Fibroblast of lung (primary cell): ENCODE data around the gene NFASC. TPM values are rescaled to one million over a fixed set of nuclear protein-coding genes. Genes with fewer than 3 reads are reported as not detected.

Experiments
- DNase-seq, 2 donors: peaks; one replicate each; pipeline versions ENCODE4 v3.0.0 to v3.0.0-alpha.2; 2010; ENCODE audit warnings: low read depth in 2 of 2
- H2AFZ ChIP-seq: 2 replicates; pipeline ENCODE4 v1.5.1; 2012; ENCODE audit warnings: low read length, control low read depth, inconsistent platforms
- H3K27ac ChIP-seq: 2 replicates; pipeline ENCODE4 v1.5.1; 2011; ENCODE audit warnings: low read length, control low read depth; ENCODE audit not compliant: insufficient read depth
- H3K27me3 ChIP-seq: 2 replicates; pipeline ENCODE4 v1.5.1; 2011; ENCODE audit warnings: mild to moderate bottlenecking, low read length; ENCODE audit not compliant: control insufficient read depth, insufficient read depth
- H3K36me3 ChIP-seq: 2 replicates; pipeline ENCODE4 v1.5.1; 2011; ENCODE audit warnings: low read length; ENCODE audit not compliant: control insufficient read depth, insufficient read depth
- H3K4me1 ChIP-seq: 2 replicates; pipeline ENCODE4 v1.5.1; 2011; ENCODE audit warnings: low read length; ENCODE audit not compliant: control insufficient read depth, insufficient read depth; ENCODE audit errors: extremely low read depth
- H3K4me2 ChIP-seq: 2 replicates; pipeline ENCODE4 v1.5.1; 2011; ENCODE audit warnings: low read length, control low read depth; ENCODE audit not compliant: insufficient read depth; ENCODE audit errors: extremely low read depth
- H3K4me3 ChIP-seq, 4 experiments: fragments of 200-600 bp in 1 of 4; sonication (generic) in 1 of 4; replicated peaks in 1 of 4; 2 replicates each; pipeline ENCODE4 v1.5.1; 2011 to 2016; ENCODE audit warnings: low read length in 4 of 4, low read depth in 3 of 4, mild to moderate bottlenecking in 3 of 4, control low read depth in 2 of 4, inconsistent platforms in 1 of 4, mixed read lengths in 1 of 4; ENCODE audit not compliant: insufficient read depth in 1 of 4; ENCODE audit errors: control extremely low read depth in 1 of 4
- H3K79me2 ChIP-seq: 2 replicates; pipeline ENCODE4 v1.5.1; 2012; ENCODE audit warnings: mild to moderate bottlenecking, low read length, inconsistent platforms; ENCODE audit not compliant: control insufficient read depth, insufficient read depth
- H3K9ac ChIP-seq: 2 replicates; pipeline ENCODE4 v1.5.1; 2011; ENCODE audit warnings: mild to moderate bottlenecking, low read length, control low read depth; ENCODE audit not compliant: insufficient read depth
- H3K9me3 ChIP-seq: 2 replicates; pipeline ENCODE4 v1.5.1; 2012; ENCODE audit warnings: low read depth, low read length; ENCODE audit not compliant: control insufficient read depth, insufficient read depth
- H4K20me1 ChIP-seq: 2 replicates; pipeline ENCODE4 v1.5.1; 2011; ENCODE audit warnings: low read length; ENCODE audit not compliant: control insufficient read depth, insufficient read depth; ENCODE audit errors: extremely low read depth
- EZH2 ChIP-seq: IDR thresholded peaks from 2 replicates; pipeline ENCODE4 v1.5.1; 2012; ENCODE audit warnings: low read length, control low read depth, mild to moderate bottlenecking; ENCODE audit errors: missing control alignments
- polyA plus RNA-seq, 2 donors: library from polyadenylated mRNA; depleted of rRNA in 1 of 2; stranded (reverse) in 1 of 2; unstranded in 1 of 2; fragments of >200 nt; gene quantifications; 2 replicates each; pipeline ENCODE4 v1.2.1, GENCODE V29; 2011 to 2012; ENCODE audit warnings: missing spikeins in 1 of 2
- total RNA-seq: library from RNA; depleted of rRNA; stranded (reverse); fragments of >200 nt; gene quantifications from 2 replicates; pipeline ENCODE4 v1.2.1, GENCODE V29; 2014
- TF ChIP-seq, protein P1 (sequence below), 2 donors: IDR thresholded peaks in 1 of 2; conservative IDR thresholded peaks in 1 of 2; 1 replicate in 1 of 2; 2 replicates in 1 of 2; pipeline ENCODE4 v1.5.1; 2011 to 2012; ENCODE audit warnings: low read length in 2 of 2, control low read depth in 1 of 2, inconsistent platforms in 1 of 2, low read depth in 1 of 2, mild to moderate bottlenecking in 1 of 2

NFASC gene
- total and polyA plus RNA-seq, 2 donors (not counting 1 experiment from before 2014, with no cell fraction given), result 13.4 to 16.5 TPM

DNA sequence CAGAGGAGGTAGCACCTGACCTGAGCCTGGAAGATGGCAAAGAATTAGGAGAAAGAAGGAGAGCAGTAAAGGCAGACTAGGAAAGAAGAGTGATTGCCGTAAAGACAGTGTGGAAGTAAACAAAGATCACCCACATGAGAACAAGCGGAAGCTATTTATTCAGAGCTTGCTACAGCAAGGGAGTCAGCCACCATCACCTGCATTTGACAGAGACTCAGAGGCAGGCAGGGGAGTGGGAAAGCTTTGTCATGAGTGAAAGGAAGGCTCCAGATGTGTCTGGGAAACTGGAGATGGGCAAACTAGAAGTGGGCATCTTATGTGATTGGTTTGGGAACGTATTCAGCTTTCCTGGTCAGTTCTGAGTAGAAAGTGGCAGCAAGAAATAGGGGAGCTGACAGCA, 64.5 kb downstream of the NFASC start:
- Histone ChIP-seq H3K36me3 (no peaks in the 10 kb centered on the region), H4K20me1 (no peaks in the 10 kb centered on the region), H3K4me2 (no peak overlapping the region), H3K27ac (no peak overlapping the region), H3K27me3 (no peaks in the 10 kb centered on the region), H3K9me3 (no peaks in the 10 kb centered on the region), H3K4me3 (no peak overlapping the region), H3K4me1 (no peaks in the 10 kb centered on the region), H3K79me2 (no peaks in the 10 kb centered on the region), H3K9ac (no peak overlapping the region), H2AFZ (no peak overlapping the region)
- TF ChIP-seq EZH2, result no peak
- TF ChIP-seq, protein P1, sequence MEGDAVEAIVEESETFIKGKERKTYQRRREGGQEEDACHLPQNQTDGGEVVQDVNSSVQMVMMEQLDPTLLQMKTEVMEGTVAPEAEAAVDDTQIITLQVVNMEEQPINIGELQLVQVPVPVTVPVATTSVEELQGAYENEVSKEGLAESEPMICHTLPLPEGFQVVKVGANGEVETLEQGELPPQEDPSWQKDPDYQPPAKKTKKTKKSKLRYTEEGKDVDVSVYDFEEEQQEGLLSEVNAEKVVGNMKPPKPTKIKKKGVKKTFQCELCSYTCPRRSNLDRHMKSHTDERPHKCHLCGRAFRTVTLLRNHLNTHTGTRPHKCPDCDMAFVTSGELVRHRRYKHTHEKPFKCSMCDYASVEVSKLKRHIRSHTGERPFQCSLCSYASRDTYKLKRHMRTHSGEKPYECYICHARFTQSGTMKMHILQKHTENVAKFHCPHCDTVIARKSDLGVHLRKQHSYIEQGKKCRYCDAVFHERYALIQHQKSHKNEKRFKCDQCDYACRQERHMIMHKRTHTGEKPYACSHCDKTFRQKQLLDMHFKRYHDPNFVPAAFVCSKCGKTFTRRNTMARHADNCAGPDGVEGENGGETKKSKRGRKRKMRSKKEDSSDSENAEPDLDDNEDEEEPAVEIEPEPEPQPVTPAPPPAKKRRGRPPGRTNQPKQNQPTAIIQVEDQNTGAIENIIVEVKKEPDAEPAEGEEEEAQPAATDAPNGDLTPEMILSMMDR (conservative IDR thresholded peaks at IDR 0.05 in 1 of 2, IDR thresholded peaks at IDR 0.05 in 1 of 2; ENCODE audit: low read depth in 1 of 2, low read length in 2 of 2), result no peak
- no peak for DNase-seq

DNA sequence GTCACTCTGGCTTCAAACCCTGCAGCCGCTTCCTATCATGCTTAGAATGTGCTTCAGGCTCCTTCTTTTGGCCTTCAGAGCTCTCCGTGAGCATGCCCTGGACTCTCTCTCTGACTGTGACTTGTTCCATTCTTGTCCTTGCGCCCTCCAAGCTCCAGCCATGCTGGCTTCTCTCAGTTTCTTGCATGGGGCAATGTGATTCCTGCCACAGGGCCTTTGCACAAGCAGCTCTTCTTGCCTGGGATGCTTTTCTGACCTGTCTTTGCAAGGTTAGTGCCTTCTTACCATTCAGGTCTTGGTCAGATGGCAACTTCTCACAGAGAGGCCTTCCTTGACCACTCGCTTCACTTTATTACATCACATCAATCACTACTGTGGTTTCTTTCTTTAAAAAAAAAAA, 66.1 kb downstream of the NFASC start:
- no peak overlapping the region for H3K27ac ChIP-seq
- DNase-seq, result no peak
- no peak overlapping the region for H3K9ac ChIP-seq
- H3K9me3 ChIP-seq, result no peaks in the 10 kb centered on the region
- no peak overlapping the region for H3K4me3 ChIP-seq
- no peaks in the 10 kb centered on the region for H3K4me1 ChIP-seq
- H4K20me1 ChIP-seq, result no peaks in the 10 kb centered on the region
- no peaks in the 10 kb centered on the region for H3K36me3 ChIP-seq
- H3K79me2 ChIP-seq, result no peaks in the 10 kb centered on the region
- no peak overlapping the region for H3K4me2 ChIP-seq
- no peak overlapping the region for H2AFZ ChIP-seq
- no peaks in the 10 kb centered on the region for H3K27me3 ChIP-seq
- TF ChIP-seq EZH2, result no peak
- TF ChIP-seq, protein P1 (conservative IDR thresholded peaks at IDR 0.05 in 1 of 2, IDR thresholded peaks at IDR 0.05 in 1 of 2; ENCODE audit: low read depth in 1 of 2, low read length in 2 of 2), result no peak

DNA sequence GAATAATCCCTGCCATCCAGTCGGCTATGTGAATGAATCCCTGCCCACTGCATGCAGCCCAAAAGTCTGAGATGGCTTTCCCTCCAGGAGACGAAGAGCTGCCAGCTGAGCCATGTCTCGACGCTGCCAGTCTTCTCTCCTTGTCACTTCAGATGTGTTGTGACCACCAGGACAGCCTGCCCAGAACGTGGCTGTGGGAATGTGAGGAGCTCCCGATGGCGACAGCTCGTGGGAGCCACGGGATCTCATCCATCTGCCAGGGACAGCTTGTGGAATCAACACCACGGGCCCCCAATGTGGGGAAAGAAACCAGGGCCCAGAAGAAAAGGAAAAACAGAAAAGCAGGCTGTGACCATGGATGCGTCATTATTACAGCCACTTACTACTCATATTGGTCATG, 67.2 kb downstream of the NFASC start:
- Histone ChIP-seq H3K9ac (no peak overlapping the region), H3K27ac (no peak overlapping the region), H3K79me2 (no peaks in the 10 kb centered on the region), H3K9me3 (no peaks in the 10 kb centered on the region), H3K27me3 (no peaks in the 10 kb centered on the region), H4K20me1 (no peaks in the 10 kb centered on the region), H2AFZ (no peak overlapping the region), H3K4me3 (no peak overlapping the region), H3K4me2 (no peak overlapping the region), H3K4me1 (no peaks in the 10 kb centered on the region), H3K36me3 (no peaks in the 10 kb centered on the region)
- no peak for DNase-seq
- TF ChIP-seq EZH2, result no peak
- TF ChIP-seq, protein P1 (conservative IDR thresholded peaks at IDR 0.05 in 1 of 2, IDR thresholded peaks at IDR 0.05 in 1 of 2; ENCODE audit: low read depth in 1 of 2, low read length in 2 of 2), result no peak
